ENCODE data around the gene ZNF319. TPM values are rescaled to one million over a fixed set of nuclear protein-coding genes. Genes with fewer than 3 reads are reported as not detected.

Gene ZNF319
- total and polyA plus RNA-seq, 10 of the 15 experiments (the other 5 are each of a cell fraction or from before 2014, with no cell fraction given), result 0.29 to 7.4 (median 1.7) TPM

- TF ChIP-seq PRDM15 (CRISPR knock-in tag; IDR thresholded peaks at IDR 0.05), result no peak
- no peak for TF ChIP-seq ZZZ3 (IDR thresholded peaks at IDR 0.05; ENCODE audit: control insufficient read depth, insufficient read length, low read depth)
- TF ChIP-seq RELA (IDR thresholded peaks at IDR 0.05; ENCODE audit: borderline replicate concordance, partially characterized antibody), result no peak
- no peak for TF ChIP-seq TBL1XR1 (IDR thresholded peaks at IDR 0.05; ENCODE audit: low read depth, low read length)
Observed at GRCh38 chr16:57987441-57988177, 12.9 kb downstream of the ZNF319 start (continued).

GRCh38 chr16:57986196-57986595 lies 14.3 kb downstream of the ZNF319 start:
- no TSS peak for BruUV-seq (replicated peaks)
- WGBS (ENCODE audit: insufficient coverage, insufficient replicate concordance, low lambda C conversion rate, missing lambda C conversion rate), result 45% methylated on average over 9 of the region's 9 CpGs
- ChIA-PET POLR2A (no interaction called here), RAD21 (ENCODE audit: unreplicated experiment) (no interaction called here), SMC1A (ENCODE audit: uncharacterized antibody, unreplicated experiment) (no interaction called here), CTCF (no interaction called here)
- Histone ChIP-seq H3K36me3 (ENCODE audit: control insufficient read depth in 2 of 2, insufficient read depth in 2 of 2, low read length in 1 of 2) (no peaks in the 10 kb centered on the region), H3K27ac (ENCODE audit: control insufficient read depth, insufficient read depth) (no peak overlapping the region), H3K4me2 (ENCODE audit: control insufficient read depth, insufficient read depth) (no peak overlapping the region), H3K9ac (ENCODE audit: control insufficient read depth, insufficient read depth, low read length) (no peak overlapping the region), H3K79me2 (ENCODE audit: control insufficient read depth, insufficient read depth, low read length) (no peaks in the 10 kb centered on the region), H3K4me1 (ENCODE audit: control insufficient read depth, insufficient read depth, low read length) (no peaks in the 10 kb centered on the region; the same call in 1 of the 2 replicates), H2AFZ (ENCODE audit: control insufficient read depth, low read depth, low read length) (no peak overlapping the region), H4K20me1 (ENCODE audit: control insufficient read depth, insufficient read depth) (no peaks in the 10 kb centered on the region), H3K27me3 (replicated peaks in 1 of 2; ENCODE audit: control insufficient read depth in 2 of 2, insufficient read depth in 2 of 2, low read length in 1 of 2) (no peaks in the 10 kb centered on the region; a peak in 2 of 4 replicates), H3K4me3 (no peak overlapping the region), H3K9me3 (replicated peaks; ENCODE audit: control insufficient read depth, insufficient read depth, low read length) (no peaks in the 10 kb centered on the region)
- ATAC-seq, result no peak
- FAIRE-seq, result no peak
- TF ChIP-seq NR2C2 (IDR thresholded peaks at IDR 0.05; ENCODE audit: borderline replicate concordance, control insufficient read depth, insufficient read length, low read depth) (no peak), POLR2AphosphoS2 (IDR thresholded peaks at IDR 0.05; ENCODE audit: low read depth, low read length) (no peak), SUPT20H (IDR thresholded peaks at IDR 0.05; ENCODE audit: borderline replicate concordance, control insufficient read depth, low read depth, low read length) (no peak), STAT1 (conservative IDR thresholded peaks at IDR 0.05) (no peak), ATF7 (IDR thresholded peaks at IDR 0.05; ENCODE audit: low read depth) (no peak), RAD51 (IDR thresholded peaks at IDR 0.05) (no peak), MYC (IDR thresholded peaks at IDR 0.05; ENCODE audit: insufficient read depth, insufficient read length, insufficient replicate concordance, low read length, severe bottlenecking) (no peak), SMC3 (IDR thresholded peaks at IDR 0.05; ENCODE audit: borderline replicate concordance, low read length) (no peak), MAX (IDR thresholded peaks at IDR 0.05; ENCODE audit: low read depth, low read length) (no peak), CREB1 (IDR thresholded peaks at IDR 0.05; ENCODE audit: low read depth) (no peak), ZNF207 (IDR thresholded peaks at IDR 0.05; ENCODE audit: borderline replicate concordance) (no peak), SIX5 (IDR thresholded peaks at IDR 0.05; ENCODE audit: low read depth, low read length, severe bottlenecking) (no peak)
- in situ Hi-C loops (cut with MboI) (no loop called here), intact Hi-C loops (cut with micrococcal nuclease; ENCODE audit: unreplicated experiment) (no loop called here)
- no peak for DNase-seq (ENCODE audit: low read depth, low spot score)

Measured in GM12878 (cell line).